Fibroblast of lung (primary cell): Measurements from ENCODE around the gene CALM1.

ENCODE experiments used
- CTCF ChIP-seq, 2 donors: IDR thresholded peaks in 1 of 2; conservative IDR thresholded peaks in 1 of 2; 1 replicate in 1 of 2; 2 replicates in 1 of 2; pipeline ENCODE4 v1.5.1; 2011 to 2012; ENCODE audit warnings: low read length in 2 of 2, control low read depth in 1 of 2, inconsistent platforms in 1 of 2, low read depth in 1 of 2, mild to moderate bottlenecking in 1 of 2
- EZH2 ChIP-seq: IDR thresholded peaks from 2 replicates; pipeline ENCODE4 v1.5.1; 2012; ENCODE audit warnings: low read length, control low read depth, mild to moderate bottlenecking; ENCODE audit errors: missing control alignments

GRCh38 chr14:90405755-90406154, 8.9 kb downstream of the CALM1 start:
- no peak for TF ChIP-seq CTCF (conservative IDR thresholded peaks at IDR 0.05 in 1 of 2, IDR thresholded peaks at IDR 0.05 in 1 of 2; ENCODE audit: low read depth in 1 of 2, low read length in 2 of 2)
- TF ChIP-seq EZH2: no peak
